GM21737 (cell line): ENCODE results near the gene PKD2L2.
"Not testable (repeated sequence)": the region's sequence is repeated elsewhere in the genome, so short reads cannot be mapped to it uniquely, and the experiment has no call there.

Experiments used
- ATAC-seq: cut with Tn5 transposase; IDR thresholded peaks from one replicate; pipeline ENCODE4 v1.9.1; 2021; ENCODE audit warnings: mild to moderate bottlenecking, moderate library complexity; ENCODE audit not compliant: unreplicated experiment

PKD2L2 gene

DNA sequence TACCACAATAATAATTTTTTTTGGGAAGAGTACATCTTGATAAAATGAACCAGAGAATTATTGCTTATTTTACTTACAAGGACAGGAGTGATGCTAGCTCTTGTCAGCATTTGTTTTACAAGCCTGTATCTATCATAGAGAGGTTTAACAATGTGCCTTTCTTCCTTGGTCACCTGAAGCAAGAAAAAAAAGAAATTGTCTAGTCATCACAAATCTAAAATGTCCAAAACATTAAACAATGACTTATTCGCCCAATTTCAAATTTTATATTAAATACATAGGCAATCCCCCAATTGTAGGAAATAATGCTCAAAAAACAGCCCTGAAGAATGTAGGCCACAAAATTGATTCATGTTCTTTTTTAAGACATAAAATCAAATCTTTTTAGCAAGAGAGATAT, 56.6 kb downstream of the PKD2L2 start:
- ATAC-seq = no peak

DNA sequence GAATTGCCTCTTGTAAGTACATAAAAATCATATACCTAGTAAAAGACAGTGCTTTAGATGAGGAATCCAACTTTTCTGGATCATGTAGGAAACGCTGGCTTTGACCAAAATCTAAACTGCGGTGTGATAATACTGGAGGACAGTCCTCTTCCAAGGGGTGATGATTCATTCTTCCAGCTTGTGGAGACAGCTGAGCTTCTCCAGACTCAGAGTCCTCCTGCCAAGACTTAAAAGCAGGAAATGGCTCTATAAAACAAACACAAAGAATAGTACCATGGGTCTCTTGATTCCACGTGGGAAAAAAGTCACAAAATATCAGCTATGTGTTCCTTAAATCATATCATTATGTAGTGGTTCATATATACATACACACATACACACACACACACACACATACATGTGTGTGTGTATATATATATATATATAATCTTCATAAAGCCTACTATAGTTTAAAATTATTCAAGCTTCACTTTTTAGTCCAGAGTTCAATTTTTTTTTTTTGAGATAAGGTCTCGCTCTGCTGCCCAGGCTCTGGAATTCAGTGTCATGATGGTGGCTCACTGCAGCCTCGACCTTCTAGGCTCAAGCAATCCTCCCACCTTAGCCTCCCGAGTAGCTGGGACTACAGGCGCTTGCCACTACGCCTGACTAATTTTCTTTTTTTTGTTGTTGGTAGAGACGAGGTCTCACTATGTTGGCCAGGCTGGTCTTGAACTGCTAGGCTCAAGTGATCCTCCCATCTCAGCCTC, 65.0 kb downstream of the PKD2L2 start:
- no peak for ATAC-seq

DNA sequence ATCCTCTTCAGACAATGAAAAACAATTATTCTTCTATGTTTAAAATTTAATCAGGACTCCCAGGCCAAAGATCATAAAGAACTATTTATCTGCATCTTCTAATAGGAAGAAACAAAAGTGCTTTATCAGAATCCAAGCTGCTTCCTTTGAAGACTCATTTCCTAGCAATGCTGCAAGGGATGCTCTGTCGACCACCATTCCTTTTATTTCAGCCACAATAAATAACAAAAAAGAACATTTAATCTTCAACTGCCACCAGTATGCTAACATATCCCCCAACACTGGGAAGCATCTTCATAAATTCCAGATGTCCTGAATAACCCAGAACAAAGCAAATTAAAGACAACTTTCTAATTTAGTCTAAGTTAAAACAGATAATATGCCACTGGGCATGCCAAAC, 68.7 kb downstream of the PKD2L2 start:
- ATAC-seq = no peak

- ATAC-seq = no peak
Observed at GRCh38 chr5:137959488-137959887, 70.2 kb downstream of the PKD2L2 start.

- ATAC-seq = no peak
Observed at GRCh38 chr5:137960141-137960540, 70.9 kb downstream of the PKD2L2 start.

GRCh38 chr5:137960819-137961218, 71.6 kb downstream of the PKD2L2 start:
- ATAC-seq = no peak

DNA sequence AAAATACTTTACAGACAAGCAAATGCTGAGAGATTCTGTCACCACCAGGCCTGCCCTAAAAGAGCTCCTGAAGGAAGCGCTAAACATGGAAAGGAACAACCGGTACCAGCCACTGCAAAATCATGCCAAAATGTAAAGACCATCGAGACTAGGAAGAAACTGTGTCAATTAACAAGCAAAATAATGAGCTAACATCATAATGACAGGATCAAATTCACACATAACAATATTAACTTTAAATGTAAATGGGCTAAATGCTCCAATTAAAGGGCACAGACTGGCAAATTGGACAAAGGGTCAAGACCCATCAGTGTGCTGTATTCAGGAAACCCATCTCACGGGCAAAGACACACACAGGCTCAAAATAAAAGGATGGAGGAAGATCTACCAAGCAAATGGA, 81.1 kb downstream of the PKD2L2 start:
- ATAC-seq = not testable (repeated sequence)

GRCh38 chr5:137975208-137975607, 86.0 kb downstream of the PKD2L2 start:
- ATAC-seq = no peak

- no peak for ATAC-seq
Observed at GRCh38 chr5:137989419-137989818, 100.2 kb downstream of the PKD2L2 start.
